ENCODE data around the gene BTNL9.
"Not testable (repeated sequence)": the region's sequence is repeated elsewhere in the genome, so short reads cannot be mapped to it uniquely, and the experiment has no call there.

GRCh38 chr5:181104259-181104568, 64.1 kb downstream of the BTNL9 start:
- not testable (repeated sequence) for TF ChIP-seq POLR2A (IDR thresholded peaks at IDR 0.05; ENCODE audit: low read depth, low read length); TAF1 (IDR thresholded peaks at IDR 0.05; ENCODE audit: borderline replicate concordance, low read depth, low read length)

All from GM12892 (cell line).